ENCODE data around the gene SMCO2. TPM values are rescaled to one million over a fixed set of nuclear protein-coding genes. Genes with fewer than 3 reads are reported as not detected.

SMCO2 gene
- total and polyA plus RNA-seq, 4 donors, result not detected

DNA sequence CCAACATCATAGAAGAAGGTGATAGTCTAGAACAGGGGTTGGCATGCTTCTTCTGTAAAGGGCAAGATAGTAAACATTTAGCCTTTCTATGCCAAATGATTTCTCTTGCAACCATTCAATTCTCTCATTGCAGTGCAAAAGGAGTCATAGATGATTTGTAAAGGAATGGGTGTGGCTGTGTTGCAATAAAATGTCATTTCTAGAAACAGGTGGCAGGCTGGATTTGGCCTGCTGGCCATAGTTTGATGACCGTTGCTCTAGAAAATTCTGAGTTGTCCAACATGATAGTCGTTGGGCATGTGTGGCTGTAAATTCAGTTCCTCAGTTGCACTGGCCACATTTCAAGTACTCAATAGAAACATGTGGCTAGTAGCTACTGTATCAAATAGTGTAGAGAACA lies 21.7 kb downstream of the SMCO2 start:
- no peaks in the 10 kb centered on the region for H3K9me3 ChIP-seq (ENCODE audit: control insufficient read depth in 4 of 4, low read length in 3 of 4)
- no peak overlapping the region for H3K27ac ChIP-seq (ENCODE audit: low read depth in 1 of 2, low read length in 2 of 2)
- no peak for DNase-seq (ENCODE audit: low spot score)
- H3K36me3 ChIP-seq (ENCODE audit: control insufficient read depth in 4 of 4, insufficient read depth in 3 of 4, low read depth in 1 of 4, low read length in 3 of 4), result no peaks in the 10 kb centered on the region
- TF ChIP-seq TAF1 (conservative IDR thresholded peaks at IDR 0.05), result no peak
- no peak for TF ChIP-seq HNF4G (IDR thresholded peaks at IDR 0.05)
- TF ChIP-seq, protein P1, sequence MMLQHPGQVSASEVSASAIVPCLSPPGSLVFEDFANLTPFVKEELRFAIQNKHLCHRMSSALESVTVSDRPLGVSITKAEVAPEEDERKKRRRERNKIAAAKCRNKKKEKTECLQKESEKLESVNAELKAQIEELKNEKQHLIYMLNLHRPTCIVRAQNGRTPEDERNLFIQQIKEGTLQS (IDR thresholded peaks at IDR 0.05), result no peak
- TF ChIP-seq SP1 (IDR thresholded peaks at IDR 0.05), result no peak
- TF ChIP-seq, protein P2, sequence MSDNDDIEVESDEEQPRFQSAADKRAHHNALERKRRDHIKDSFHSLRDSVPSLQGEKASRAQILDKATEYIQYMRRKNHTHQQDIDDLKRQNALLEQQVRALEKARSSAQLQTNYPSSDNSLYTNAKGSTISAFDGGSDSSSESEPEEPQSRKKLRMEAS (IDR thresholded peaks at IDR 0.05), result no peak
- TF ChIP-seq, protein P3, sequence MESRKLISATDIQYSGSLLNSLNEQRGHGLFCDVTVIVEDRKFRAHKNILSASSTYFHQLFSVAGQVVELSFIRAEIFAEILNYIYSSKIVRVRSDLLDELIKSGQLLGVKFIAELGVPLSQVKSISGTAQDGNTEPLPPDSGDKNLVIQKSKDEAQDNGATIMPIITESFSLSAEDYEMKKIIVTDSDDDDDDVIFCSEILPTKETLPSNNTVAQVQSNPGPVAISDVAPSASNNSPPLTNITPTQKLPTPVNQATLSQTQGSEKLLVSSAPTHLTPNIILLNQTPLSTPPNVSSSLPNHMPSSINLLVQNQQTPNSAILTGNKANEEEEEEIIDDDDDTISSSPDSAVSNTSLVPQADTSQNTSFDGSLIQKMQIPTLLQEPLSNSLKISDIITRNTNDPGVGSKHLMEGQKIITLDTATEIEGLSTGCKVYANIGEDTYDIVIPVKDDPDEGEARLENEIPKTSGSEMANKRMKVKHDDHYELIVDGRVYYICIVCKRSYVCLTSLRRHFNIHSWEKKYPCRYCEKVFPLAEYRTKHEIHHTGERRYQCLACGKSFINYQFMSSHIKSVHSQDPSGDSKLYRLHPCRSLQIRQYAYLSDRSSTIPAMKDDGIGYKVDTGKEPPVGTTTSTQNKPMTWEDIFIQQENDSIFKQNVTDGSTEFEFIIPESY (IDR thresholded peaks at IDR 0.05), result no peak
- TF ChIP-seq RXRA (IDR thresholded peaks at IDR 0.05), result no peak
- TF ChIP-seq YY1 (IDR thresholded peaks at IDR 0.05), result no peak
- no peak for TF ChIP-seq EGR1 (IDR thresholded peaks at IDR 0.05; ENCODE audit: low read depth in 2 of 2)
- no peak for TF ChIP-seq GABPA (IDR thresholded peaks at IDR 0.05 in 1 of 2, conservative IDR thresholded peaks at IDR 0.05 in 1 of 2)
- TF ChIP-seq, protein P4, sequence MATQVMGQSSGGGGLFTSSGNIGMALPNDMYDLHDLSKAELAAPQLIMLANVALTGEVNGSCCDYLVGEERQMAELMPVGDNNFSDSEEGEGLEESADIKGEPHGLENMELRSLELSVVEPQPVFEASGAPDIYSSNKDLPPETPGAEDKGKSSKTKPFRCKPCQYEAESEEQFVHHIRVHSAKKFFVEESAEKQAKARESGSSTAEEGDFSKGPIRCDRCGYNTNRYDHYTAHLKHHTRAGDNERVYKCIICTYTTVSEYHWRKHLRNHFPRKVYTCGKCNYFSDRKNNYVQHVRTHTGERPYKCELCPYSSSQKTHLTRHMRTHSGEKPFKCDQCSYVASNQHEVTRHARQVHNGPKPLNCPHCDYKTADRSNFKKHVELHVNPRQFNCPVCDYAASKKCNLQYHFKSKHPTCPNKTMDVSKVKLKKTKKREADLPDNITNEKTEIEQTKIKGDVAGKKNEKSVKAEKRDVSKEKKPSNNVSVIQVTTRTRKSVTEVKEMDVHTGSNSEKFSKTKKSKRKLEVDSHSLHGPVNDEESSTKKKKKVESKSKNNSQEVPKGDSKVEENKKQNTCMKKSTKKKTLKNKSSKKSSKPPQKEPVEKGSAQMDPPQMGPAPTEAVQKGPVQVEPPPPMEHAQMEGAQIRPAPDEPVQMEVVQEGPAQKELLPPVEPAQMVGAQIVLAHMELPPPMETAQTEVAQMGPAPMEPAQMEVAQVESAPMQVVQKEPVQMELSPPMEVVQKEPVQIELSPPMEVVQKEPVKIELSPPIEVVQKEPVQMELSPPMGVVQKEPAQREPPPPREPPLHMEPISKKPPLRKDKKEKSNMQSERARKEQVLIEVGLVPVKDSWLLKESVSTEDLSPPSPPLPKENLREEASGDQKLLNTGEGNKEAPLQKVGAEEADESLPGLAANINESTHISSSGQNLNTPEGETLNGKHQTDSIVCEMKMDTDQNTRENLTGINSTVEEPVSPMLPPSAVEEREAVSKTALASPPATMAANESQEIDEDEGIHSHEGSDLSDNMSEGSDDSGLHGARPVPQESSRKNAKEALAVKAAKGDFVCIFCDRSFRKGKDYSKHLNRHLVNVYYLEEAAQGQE (IDR thresholded peaks at IDR 0.05), result no peak
- no peak overlapping the region for H3K4me3 ChIP-seq (ENCODE audit: low read depth in 1 of 3, low read length in 3 of 3)
- H3K27me3 ChIP-seq (ENCODE audit: control insufficient read depth in 4 of 4, insufficient read depth in 4 of 4, low read length in 3 of 4), result no peaks in the 10 kb centered on the region
- no peak overlapping the region for H3K9ac ChIP-seq (ENCODE audit: low read depth in 1 of 2, low read length in 2 of 2)
- WGBS, result 81% methylated on average over 2 of the region's 2 CpGs
- peaks cover 0 to 1% (median 0%) of the 10 kb centered on the region in 4 donors for H3K4me1 ChIP-seq (ENCODE audit: control insufficient read depth in 4 of 4, insufficient read depth in 4 of 4, low read length in 3 of 4)

DNA sequence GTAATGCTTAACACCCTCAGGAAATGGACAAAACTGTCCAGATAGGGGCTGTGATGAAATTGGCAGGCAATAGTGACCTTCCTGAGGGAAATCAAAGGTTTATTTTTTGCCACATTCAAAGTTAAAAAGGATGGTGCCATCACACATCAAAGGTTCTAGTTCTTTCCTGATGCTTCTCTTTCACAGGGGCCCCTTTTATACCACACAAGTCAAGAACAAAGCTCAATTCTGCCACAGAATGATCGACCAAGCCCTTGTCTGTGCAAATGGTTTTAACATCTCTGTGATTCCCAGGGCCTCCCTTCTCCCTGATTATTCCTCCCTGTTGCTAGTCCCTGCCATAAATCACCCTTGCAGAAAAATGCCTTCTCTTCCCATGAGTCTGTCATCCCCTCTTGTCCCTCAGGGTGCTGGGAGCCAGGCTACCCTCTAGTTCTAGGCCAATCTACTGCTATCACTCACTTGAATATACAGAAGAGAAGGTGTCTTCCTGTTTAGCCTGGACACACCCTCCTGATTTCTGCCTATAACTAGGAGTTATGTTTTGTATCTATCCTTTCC lies 22.7 kb downstream of the SMCO2 start:
- no peak overlapping the region for H3K27ac ChIP-seq (ENCODE audit: low read depth in 1 of 2, low read length in 2 of 2)
- H3K4me1 ChIP-seq (ENCODE audit: control insufficient read depth in 4 of 4, insufficient read depth in 4 of 4, low read length in 3 of 4), result peaks cover 0 to 11% (median 2%) of the 10 kb centered on the region in 4 donors
- H3K27me3 ChIP-seq (ENCODE audit: control insufficient read depth in 4 of 4, insufficient read depth in 4 of 4, low read length in 3 of 4), result no peaks in the 10 kb centered on the region
- no peaks in the 10 kb centered on the region for H3K36me3 ChIP-seq (ENCODE audit: control insufficient read depth in 4 of 4, insufficient read depth in 3 of 4, low read depth in 1 of 4, low read length in 3 of 4)
- no peaks in the 10 kb centered on the region for H3K9me3 ChIP-seq (ENCODE audit: control insufficient read depth in 4 of 4, low read length in 3 of 4)
- no peak for DNase-seq (ENCODE audit: low spot score)
- H3K9ac ChIP-seq (ENCODE audit: low read depth in 1 of 2, low read length in 2 of 2), result no peak overlapping the region
- TF ChIP-seq RXRA (IDR thresholded peaks at IDR 0.05) (no peak), FOXA1 (IDR thresholded peaks at IDR 0.05) (no peak), SP1 (IDR thresholded peaks at IDR 0.05) (no peak), HNF4A (conservative IDR thresholded peaks at IDR 0.05) (no peak), FOXA2 (IDR thresholded peaks at IDR 0.05) (no peak), JUND (IDR thresholded peaks at IDR 0.05) (no peak), RAD21 (IDR thresholded peaks at IDR 0.05) (no peak), TAF1 (conservative IDR thresholded peaks at IDR 0.05) (no peak), EGR1 (IDR thresholded peaks at IDR 0.05; ENCODE audit: low read depth in 2 of 2) (no peak), HNF4G (IDR thresholded peaks at IDR 0.05) (no peak)
- TF ChIP-seq, protein P4 (IDR thresholded peaks at IDR 0.05), result no peak
- TF ChIP-seq, protein P2 (IDR thresholded peaks at IDR 0.05), result no peak
- WGBS, result 53% methylated on average over 1 of the region's 1 CpG
- no peak overlapping the region for H3K4me3 ChIP-seq (ENCODE audit: low read depth in 1 of 3, low read length in 3 of 3)

Measured in liver (tissue), 9 donors.